ENCODE measurements around the gene TMEM89.

Gene TMEM89

GRCh38 chr3:48614044-48614443, 7.5 kb downstream of the TMEM89 start:
- no peak for DNase-seq (ENCODE audit: low read depth in 2 of 2)

- no peak for DNase-seq (ENCODE audit: low read depth in 2 of 2)
These were observed 9.3 kb downstream of the TMEM89 start for GRCh38 chr3:48612309-48612708.

- peak; percentile 82 to 86 for DNase-seq (ENCODE audit: low read depth in 2 of 2)
These were observed 12.2 kb downstream of the TMEM89 start, which contains the start of gene UQCRC1 for GRCh38 chr3:48609088-48610005. TSS of gene UQCRC1 (minus strand) at chr3:48609646. CDS start at chr3:48609620, 26 bp downstream.

- DNase-seq (ENCODE audit: low read depth in 2 of 2): no peak
These were observed 14.1 kb downstream of the TMEM89 start for GRCh38 chr3:48607519-48607918.

GRCh38 chr3:48601622-48601994, 20.0 kb downstream of the TMEM89 start:
- DNase-seq (ENCODE audit: low read depth in 2 of 2): no peak

- no peak for DNase-seq (ENCODE audit: low read depth in 2 of 2)
These were observed 20.6 kb downstream of the TMEM89 start for GRCh38 chr3:48600711-48601621.

GRCh38 chr3:48599509-48600285, 21.9 kb downstream of the TMEM89 start:
- no peak for DNase-seq (ENCODE audit: low read depth in 2 of 2)

GRCh38 chr3:48599077-48599501, 22.5 kb downstream of the TMEM89 start:
- no peak for DNase-seq (ENCODE audit: low read depth in 2 of 2)

- no peak for DNase-seq (ENCODE audit: low read depth in 2 of 2)
These were observed 23.1 kb downstream of the TMEM89 start for GRCh38 chr3:48598323-48599076.

- DNase-seq (ENCODE audit: low read depth in 2 of 2): no peak
These were observed 24.2 kb downstream of the TMEM89 start for GRCh38 chr3:48597408-48597800.

GRCh38 chr3:48596676-48597407, 24.7 kb downstream of the TMEM89 start:
- no peak for DNase-seq (ENCODE audit: low read depth in 2 of 2)

- no peak for DNase-seq (ENCODE audit: low read depth in 2 of 2)
These were observed 25.4 kb downstream of the TMEM89 start for GRCh38 chr3:48596157-48596556.

GRCh38 chr3:48595526-48596121, 25.9 kb downstream of the TMEM89 start:
- DNase-seq (ENCODE audit: low read depth in 2 of 2): no peak

- DNase-seq (ENCODE audit: low read depth in 2 of 2): no peak
These were observed 26.5 kb downstream of the TMEM89 start, which contains the start of gene COL7A1 for GRCh38 chr3:48595075-48595525. TSS of gene COL7A1 (minus strand) at chr3:48595329. CDS start at chr3:48595159, 170 bp downstream.

- no peak for DNase-seq (ENCODE audit: low read depth in 2 of 2)
These were observed 27.0 kb downstream of the TMEM89 start for GRCh38 chr3:48594417-48595049.

GRCh38 chr3:48593337-48593736, 28.2 kb downstream of the TMEM89 start:
- DNase-seq (ENCODE audit: low read depth in 2 of 2): no peak

GRCh38 chr3:48592519-48593087, 29.0 kb downstream of the TMEM89 start:
- DNase-seq (ENCODE audit: low read depth in 2 of 2): no peak

GRCh38 chr3:48591886-48592518, 29.6 kb downstream of the TMEM89 start:
- no peak for DNase-seq (ENCODE audit: low read depth in 2 of 2)

All from activated CD4-positive, alpha-beta T cell treated with anti-CD3 and anti-CD28 coated beads for 24 hours (primary cell).